Measurements from ENCODE around the gene TMEM92. TPM values are rescaled to one million over a fixed set of nuclear protein-coding genes. Genes with fewer than 3 reads are reported as not detected.

Gene TMEM92
- total and polyA plus RNA-seq, 10 of the 15 experiments (the other 5 are each of a cell fraction or from before 2014, with no cell fraction given): 0.11 to 1.2 (median 0.32) TPM

DNA sequence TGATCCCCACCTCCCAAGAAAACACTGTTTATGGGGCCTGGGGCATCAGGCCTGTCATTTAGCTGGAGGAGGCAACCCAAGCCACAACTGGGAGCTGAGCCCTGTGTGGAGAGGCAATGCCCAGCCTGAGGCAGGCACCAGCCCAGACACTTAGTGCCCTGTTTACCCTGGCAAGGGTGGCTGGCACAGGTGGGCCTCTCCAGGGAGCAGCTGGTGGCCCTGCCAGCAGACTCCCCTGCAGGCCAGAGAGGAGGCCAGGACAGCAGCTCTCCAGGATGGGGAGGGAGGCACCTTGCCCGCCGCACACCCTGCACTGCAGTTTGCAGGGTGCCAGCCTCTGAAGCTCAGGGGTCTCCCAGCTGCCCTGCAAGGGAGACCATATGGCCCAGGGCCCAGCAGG, 9.1 kb upstream of the TMEM92 start:
- in situ Hi-C loops (cut with MboI): no loop called here
- POLR2A ChIA-PET: no interaction called here

More for the DNA sequence above, 9.1 kb upstream of the TMEM92 start:
- Histone ChIP-seq H3K79me2 (ENCODE audit: control insufficient read depth, insufficient read depth, low read length) (no peaks in the 10 kb centered on the region), H4K20me1 (ENCODE audit: control insufficient read depth, insufficient read depth) (no peaks in the 10 kb centered on the region), H3K27me3 (replicated peaks in 1 of 2; ENCODE audit: control insufficient read depth in 2 of 2, insufficient read depth in 2 of 2, low read length in 1 of 2) (no peaks in the 10 kb centered on the region; a peak in 1 of 4 replicates), H3K9ac (ENCODE audit: control insufficient read depth, insufficient read depth, low read length) (no peak overlapping the region), H2AFZ (ENCODE audit: control insufficient read depth, low read depth, low read length) (no peak overlapping the region), H3K27ac (ENCODE audit: control insufficient read depth, insufficient read depth) (no peak overlapping the region), H3K4me3 (no peak overlapping the region), H3K36me3 (ENCODE audit: control insufficient read depth in 2 of 2, insufficient read depth in 2 of 2, low read length in 1 of 2) (no peaks in the 10 kb centered on the region), H3K4me1 (ENCODE audit: control insufficient read depth, insufficient read depth, low read length) (no peaks in the 10 kb centered on the region), H3K4me2 (ENCODE audit: control insufficient read depth, insufficient read depth) (no peak overlapping the region), H3K9me3 (replicated peaks; ENCODE audit: control insufficient read depth, insufficient read depth, low read length) (no peaks in the 10 kb centered on the region)
- no TSS peak for BruUV-seq (replicated peaks)
- DNase-seq (ENCODE audit: low read depth, low spot score): no peak
- CTCF ChIA-PET: interaction anchor here (0.8 to 19.2 kb wide), 6 partner anchors 9 to 65 kb away, joined by 3 to 298 read pairs (median 4); partner anchors contain the start of genes COL1A1 and TMEM92
- RAD21 ChIA-PET (ENCODE audit: unreplicated experiment): interaction anchor here (5.6 kb wide), 1 partner anchor 63 kb away, joined by 51 read pairs; the partner anchor contains the start of gene COL1A1
- no peak for ATAC-seq
- SMC1A ChIA-PET (ENCODE audit: uncharacterized antibody, unreplicated experiment): interaction anchor here (0.6 kb wide), 1 partner anchor 171 kb away, joined by 3 read pairs; no protein-coding TSS in a partner anchor
- whole genome bisulfite sequencing (ENCODE audit: insufficient coverage, insufficient replicate concordance, low lambda C conversion rate, missing lambda C conversion rate): 100% methylated on average over 2 of the region's 2 CpGs
- intact Hi-C loops (cut with micrococcal nuclease; ENCODE audit: unreplicated experiment): no loop called here
- TF ChIP-seq CEBPB (IDR thresholded peaks at IDR 0.05; ENCODE audit: borderline replicate concordance in 1 of 2, low read depth in 2 of 2, low read length in 2 of 2): no peak
- no peak for TF ChIP-seq ZNF687 (IDR thresholded peaks at IDR 0.05)
- no peak for TF ChIP-seq MTA3 (IDR thresholded peaks at IDR 0.05; ENCODE audit: borderline replicate concordance, low read length)
- no peak for FAIRE-seq

Data from GM12878 (cell line).